Muscle of back (tissue), 13 donors: ENCODE measurements around the gene UGT2A3. TPM values are rescaled to one million over a fixed set of nuclear protein-coding genes. Genes with fewer than 3 reads are reported as not detected.
"Not testable (repeated sequence)": the region's sequence is repeated elsewhere in the genome, so short reads cannot be mapped to it uniquely, and the experiment has no call there.

Experiments
- DNase-seq, 3 donors: peaks; one replicate each; pipeline versions ENCODE4 v3.0.0 to v3.0.0-alpha.2; 2013
- long read RNA-seq, 9 donors: transcript quantifications; one replicate each; lab custom pipeline, GENCODE V29; 2026
- polyA plus RNA-seq, 10 donors: library from polyadenylated mRNA; unstranded; fragments of 120-200 nt; gene quantifications; one replicate each; pipeline ENCODE4 v1.2.1, GENCODE V29; 2013; ENCODE audit not compliant: insufficient read length in 10 of 10

UGT2A3 gene
- under 1 TPM in 1 of 10 donors, not detected in 9; 0.30 TPM for polyA plus RNA-seq
- long read RNA-seq, donor 1: 0 reads
- long read RNA-seq, donor 2: 0 reads
- long read RNA-seq, donor 3: 0 reads
- long read RNA-seq, donor 4: 0 reads
- long read RNA-seq, donor 5: 0 reads
- long read RNA-seq, donor 6: 0 reads
- long read RNA-seq, donor 7: 0 reads
- long read RNA-seq, donor 8: 0 reads
- long read RNA-seq, donor 9: 0 reads

DNA sequence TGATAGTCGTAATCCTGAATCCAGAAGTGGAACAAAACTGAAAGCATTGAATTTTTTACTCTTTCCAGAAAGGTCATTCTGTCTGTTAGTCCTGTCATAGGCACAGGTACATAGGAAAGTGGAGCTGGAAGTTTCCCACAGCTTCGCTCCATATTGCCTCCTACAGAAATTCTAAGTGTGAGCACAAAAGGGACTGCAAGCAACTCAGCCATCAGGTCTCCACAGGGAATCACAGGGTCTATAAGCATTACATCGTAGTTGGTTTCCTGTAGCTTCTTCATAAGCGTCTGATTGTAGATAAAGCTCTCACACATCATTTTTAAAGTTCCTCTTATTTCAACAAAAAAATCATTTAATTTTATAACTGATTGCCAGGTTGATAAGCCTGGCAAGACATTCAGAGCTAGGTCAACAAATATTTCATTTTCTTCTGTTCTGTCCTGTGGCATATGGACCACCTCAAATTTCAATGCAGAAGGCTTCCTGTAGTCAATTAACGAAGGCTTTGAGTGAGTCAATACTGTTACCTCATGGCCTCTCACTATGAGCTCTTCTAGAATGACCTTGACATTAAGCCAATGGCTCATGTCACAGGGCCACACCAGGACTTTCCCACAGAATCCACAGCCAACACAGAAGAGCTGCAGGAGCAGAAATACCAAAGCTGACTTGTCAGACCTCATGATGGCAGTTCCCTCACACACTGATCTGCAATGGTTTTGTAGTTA lies at the start of gene UGT2A3:
UGT2A3 (minus strand) TSS at position 727 of the 728 bp plus-strand sequence; CDS start at position 683, 44 bp downstream.
- DNase-seq: no peak

DNA sequence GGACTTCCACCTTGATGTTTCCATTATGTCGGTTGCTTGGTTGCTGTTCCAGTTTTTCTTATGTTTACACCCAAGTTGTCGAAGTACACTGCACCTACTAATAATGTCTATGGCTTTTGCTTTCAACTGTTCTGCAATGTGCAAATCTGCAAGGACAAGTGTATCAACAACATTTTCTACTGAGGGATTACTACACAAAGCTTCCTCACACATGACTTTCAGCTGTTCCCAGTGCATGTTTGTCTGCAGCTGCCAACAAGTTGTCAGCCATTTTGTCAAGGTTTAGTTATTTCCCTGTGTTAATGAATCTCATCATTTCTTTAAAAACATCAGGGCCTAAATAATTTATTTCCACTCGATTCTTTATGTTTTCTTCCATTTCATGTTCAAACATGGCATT lies 45.4 kb upstream of the UGT2A3 start:
- peak; percentile 3 to 6 (median 6) for DNase-seq

DNA sequence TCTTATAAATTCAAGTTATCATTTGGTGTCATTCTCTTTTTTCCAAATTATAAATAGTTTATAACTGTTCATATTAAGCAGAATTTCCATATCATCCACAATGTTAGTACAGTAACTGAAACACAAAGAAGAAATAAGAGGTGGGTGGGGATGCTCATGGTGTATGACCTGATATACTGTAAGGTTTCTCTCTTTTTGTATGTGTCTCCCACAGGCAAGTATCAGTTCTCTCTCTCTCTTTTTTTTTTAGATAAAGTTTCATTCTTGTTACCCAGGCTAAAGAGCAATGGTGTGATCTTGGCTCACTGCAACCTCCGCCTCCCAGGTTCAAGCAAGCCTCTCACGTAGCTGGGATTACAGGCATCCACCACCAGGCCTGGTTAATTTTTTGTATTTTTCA lies 43.7 kb upstream of the UGT2A3 start:
- no peak for DNase-seq

DNA sequence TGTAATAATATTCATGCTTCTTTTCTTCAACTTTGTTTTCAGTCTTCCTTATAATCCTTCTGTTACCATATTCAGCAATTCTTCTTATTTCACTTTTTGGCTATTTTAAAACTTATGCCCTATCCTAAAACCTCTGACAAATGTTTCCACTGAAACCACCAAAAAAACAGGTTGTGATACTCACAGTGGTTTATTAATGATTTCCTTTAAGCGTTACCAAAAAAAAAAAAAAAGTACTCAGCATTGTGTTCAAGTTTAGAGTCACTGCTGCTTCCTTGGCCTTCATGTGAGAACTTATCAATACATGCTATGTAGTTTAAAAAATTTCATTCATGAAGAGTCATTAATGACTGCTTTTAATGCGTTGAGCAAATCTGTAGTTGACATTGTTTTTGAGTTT lies 35.4 kb upstream of the UGT2A3 start:
- DNase-seq: no peak

DNA sequence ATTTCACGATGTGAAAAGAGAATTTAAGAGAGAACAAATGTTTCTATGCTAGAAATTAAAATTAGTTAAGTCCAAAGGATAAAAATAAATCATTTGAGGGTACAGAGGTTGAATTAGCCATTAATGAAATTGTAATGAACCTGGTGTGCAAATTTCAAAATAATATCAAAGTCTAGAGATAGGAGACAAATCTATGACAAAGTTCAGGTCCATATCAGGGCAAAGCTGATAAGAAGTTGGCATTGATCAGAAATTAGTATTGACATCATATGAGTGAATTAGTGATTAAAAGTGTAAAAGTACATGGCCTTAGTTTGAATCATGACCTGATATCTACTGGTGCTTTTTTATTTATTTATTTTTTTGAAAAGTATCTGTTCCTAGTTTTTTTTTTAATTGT lies 33.8 kb upstream of the UGT2A3 start:
- no peak for DNase-seq

DNA sequence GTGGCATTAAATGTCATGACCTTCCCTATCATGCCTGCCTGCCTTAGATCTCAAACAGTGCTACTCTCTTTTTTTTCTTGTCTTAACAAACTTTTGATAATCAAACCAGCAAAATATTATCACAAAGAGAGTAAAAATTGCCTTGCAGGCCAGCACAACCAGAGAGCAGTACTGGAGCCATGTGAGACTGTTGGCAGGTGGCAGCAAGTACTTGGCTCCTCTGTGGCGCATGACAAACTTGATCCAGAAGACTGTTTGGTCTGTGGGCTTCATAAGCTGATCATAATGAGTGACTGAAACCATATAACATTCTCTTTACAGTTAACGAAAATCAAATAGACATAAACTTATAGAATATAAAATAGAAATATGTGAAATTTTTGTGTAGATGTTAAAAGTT lies 33.3 kb upstream of the UGT2A3 start:
- DNase-seq: no peak

DNA sequence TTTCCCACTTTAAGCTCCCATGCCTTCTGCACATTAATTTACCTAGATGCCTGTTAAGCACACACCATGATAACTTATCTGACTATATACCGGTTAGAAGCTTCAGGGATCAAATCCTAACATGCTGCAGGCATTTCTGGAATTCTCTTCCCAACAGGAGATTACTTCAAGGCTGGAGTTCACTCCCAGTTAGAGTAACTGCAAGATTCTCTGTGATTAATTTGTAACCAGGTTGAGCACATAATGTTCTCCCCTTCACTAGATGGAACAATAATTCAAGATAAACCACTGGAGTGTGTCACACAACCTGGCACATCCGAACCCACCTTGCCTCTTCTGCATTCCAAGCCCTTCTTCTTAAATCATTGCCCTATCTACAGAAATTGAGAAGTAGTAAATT lies 11.8 kb upstream of the UGT2A3 start:
- no peak for DNase-seq

DNA sequence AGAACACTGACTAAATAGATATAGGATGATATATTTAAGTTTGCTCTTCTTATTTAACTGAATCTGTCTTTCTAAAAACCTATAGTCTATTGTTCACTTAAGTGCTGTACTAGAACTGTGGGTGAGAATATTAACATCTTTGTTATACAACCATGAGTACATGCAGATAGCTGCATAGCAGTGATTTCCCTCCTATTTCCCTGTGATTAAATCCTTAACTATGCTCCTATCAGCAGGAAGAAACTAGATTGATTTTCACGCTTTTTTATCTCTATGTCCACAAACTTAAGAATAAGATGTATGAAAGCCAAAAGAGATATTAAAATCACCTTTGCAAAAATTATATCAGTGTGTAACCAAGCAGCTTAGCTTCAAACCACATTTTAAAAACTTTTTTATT lies 11.3 kb upstream of the UGT2A3 start:
- DNase-seq: no peak

DNA sequence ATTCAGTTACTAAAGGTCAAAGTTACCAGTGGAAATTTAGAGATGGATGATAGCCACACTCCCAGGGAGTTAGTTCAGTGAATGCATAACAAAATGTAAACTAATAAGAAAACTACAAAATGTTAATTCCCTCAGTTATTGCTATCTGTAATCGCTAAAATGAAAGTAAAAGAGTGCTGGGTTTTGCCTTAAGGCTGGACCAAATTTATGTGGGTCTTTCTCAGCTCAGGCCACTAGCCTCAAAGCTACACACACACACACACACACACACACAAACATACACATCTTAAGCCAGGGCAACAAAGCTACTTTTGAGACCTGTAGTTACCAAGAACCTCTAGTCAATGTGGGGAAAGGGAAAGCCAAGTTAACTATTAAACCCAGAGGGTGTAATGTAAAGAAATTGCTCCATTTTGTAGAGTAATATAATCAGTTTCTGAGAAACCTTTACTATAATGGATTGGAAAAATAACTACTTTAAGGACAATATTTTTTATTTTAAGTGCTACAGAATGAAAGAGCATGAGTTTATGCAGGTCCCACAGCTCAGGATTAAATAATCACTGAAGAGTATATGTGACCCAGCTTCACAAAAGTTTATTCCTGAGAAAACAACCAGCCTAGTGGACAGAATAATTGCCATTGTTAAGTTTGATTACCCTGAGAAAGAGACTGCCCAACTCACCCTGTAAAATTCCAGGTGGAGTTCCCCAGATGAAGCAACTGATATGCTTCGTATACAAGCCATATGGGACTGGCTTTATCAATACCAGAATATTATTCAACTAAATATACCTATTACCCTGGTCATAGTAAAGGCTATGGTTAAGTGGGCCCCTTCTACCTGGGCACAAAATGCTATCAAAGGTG lies 8.9 kb upstream of the UGT2A3 start:
- DNase-seq: no peak

DNA sequence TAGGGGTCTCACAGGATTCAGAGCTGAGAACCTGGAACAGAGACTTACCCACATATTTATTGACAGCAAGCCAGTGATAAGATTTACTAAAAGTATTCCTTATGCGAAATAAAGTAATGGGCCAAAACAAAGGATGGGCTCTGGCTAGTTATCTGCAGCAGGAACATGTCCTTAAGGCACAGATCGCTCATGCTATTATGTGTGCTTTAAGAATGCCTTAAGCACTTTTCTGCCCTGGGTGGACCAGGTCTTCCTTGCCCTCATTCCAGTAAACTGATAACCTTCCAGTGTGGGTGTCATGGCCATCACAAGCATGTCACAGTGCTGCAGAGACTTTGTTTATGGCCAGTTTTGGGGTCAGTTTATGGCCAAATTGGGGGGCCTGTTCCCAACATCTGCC lies 7.5 kb upstream of the UGT2A3 start:
- not testable (repeated sequence) for DNase-seq

DNA sequence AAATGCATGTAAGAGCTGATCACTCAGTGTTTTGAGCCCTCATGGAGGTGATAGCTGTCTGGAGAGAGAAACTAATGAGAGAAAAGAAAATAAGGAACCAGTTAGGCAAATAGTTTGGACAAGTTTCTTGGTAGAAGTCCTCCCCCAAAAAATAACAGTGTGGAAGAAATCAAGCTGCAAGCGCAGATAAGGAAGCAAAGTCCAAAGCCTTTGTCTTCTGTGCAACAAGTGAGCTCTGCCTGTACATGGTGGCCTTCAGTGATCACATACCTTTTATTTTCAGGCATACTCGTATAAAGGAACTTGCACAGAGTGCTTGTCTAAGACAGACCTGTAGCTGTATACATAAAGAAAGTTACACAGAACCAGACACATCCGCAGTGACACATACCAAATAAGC lies 2.5 kb upstream of the UGT2A3 start:
- DNase-seq: no peak

DNA sequence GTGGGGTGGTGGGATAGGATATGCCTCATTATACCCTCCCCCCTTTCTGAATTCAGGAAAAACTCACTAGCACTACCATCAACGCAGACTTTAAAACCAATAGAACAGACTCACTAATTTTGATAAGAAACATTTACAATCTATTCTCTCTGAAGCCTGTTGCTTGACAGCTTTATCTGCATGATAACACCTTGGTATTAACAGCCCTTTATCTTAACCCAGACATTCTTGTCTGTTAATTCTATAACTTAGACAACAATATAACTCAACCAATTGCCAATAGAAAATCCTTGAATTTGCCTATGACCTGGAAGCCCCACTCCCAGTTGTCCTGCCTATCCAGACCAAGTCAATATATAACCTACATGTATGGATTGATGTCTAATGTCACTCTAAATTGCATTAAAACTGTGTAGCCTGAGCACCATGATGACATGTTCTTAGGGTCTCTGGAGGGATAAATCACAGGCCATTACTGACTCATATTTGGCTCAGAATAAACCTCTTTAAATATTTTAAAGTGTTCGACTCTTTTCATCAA lies 1.5 kb upstream of the UGT2A3 start:
- DNase-seq: no peak

DNA sequence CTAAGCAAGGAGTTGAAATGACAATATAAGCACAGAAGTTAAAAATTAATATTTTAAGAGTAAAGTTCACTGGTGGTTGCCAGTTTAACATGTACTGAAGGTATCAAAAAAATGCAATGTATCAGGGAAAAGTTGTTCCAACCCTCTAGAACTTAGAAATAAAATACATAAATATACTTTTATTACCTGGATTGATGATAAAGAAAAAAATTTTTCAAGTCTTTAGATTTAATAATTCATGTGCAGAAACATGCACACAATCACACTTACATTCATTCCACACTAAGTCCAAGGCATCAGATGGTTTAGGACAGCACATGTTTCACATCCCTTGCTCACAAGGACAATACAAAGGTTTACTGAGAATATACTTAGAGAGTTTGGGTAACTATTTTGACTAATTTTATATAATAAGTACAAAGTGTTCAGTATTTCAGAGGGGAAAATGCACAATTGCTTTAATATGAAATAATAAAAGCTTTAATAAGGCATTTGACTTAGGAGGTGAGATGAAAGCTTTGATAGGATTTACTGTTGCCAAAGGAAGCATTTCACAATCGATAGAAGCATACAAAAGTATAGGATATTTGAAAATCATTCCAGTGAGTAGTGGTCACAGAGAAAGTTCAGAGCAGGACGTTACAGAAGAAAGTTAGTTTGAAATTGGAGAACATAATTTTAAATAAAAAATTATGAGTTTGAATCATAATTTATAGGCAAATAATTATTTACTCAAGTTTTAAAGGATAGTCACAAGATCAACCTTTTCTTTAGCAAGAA lies 392 bp upstream of the UGT2A3 start:
- DNase-seq: no peak

DNA sequence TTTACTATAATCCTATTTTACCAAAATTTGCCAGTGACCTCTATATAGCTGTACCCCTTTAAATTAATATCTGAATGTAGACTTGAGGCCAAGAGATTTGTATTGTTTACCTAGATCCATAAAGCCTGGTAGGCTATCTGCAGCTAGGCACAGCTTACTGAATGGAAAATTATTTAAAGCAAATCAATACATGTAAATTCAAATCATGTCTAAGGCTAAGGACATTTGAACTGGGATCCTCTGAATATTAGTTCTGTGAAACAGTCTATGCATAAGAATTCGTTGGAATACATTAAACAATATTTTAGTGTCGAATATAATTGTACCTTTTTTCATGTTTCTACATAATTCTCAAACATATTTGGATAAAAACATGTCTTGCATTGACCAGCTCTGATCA lies 1.6 kb downstream of the UGT2A3 start:
- DNase-seq: no peak

DNA sequence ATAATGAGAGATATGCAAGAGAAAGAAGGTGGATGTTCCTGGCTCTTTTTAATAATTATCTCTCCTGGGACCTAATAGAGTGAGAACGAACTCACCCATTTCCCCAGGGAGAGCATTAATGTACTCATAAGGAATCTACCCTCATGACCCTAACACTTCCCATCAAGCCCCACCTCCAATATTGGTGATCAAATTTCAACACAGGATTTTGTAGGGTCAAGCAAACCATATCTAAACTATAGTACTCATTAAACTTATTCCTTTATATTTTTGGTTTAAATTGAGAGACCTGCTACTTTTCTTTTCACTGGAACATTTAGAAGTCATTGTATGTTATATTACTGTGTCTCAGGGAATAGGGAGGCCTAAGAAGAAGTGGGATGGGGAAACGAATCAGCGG lies 2.6 kb downstream of the UGT2A3 start:
- no peak for DNase-seq

DNA sequence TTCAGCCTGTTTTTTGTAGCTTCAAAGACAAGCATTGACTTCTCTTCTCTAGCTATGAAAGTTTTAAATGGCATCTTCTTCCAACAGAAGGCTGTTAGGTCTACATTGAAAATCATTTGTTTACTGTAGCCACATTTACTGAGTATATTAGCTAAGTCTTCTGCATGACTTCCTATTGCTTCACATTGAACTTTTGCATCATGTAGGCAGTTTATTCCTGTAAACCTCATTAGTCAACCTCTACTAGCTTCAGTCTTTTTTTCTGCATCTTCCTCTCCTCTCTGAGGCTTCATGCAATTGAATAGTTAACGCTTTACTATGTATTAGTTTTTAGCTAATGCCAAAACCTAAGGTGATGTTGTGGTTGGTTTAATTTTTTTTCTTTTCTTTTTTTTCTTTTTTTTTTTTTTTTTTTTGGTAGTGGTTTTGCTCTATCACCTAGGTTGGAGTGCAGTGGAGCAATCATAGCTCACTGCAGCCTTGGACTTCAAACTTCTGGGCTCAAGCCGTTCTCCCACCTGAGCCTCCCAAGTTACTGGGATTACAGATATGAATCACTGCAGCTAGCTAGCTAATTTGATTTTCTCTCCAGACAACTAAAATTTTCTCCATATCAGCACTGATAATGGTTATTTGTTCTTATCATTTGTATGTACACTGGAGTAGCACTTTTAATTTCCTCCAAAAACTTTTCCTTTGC lies 3.4 kb downstream of the UGT2A3 start:
- DNase-seq: no peak

DNA sequence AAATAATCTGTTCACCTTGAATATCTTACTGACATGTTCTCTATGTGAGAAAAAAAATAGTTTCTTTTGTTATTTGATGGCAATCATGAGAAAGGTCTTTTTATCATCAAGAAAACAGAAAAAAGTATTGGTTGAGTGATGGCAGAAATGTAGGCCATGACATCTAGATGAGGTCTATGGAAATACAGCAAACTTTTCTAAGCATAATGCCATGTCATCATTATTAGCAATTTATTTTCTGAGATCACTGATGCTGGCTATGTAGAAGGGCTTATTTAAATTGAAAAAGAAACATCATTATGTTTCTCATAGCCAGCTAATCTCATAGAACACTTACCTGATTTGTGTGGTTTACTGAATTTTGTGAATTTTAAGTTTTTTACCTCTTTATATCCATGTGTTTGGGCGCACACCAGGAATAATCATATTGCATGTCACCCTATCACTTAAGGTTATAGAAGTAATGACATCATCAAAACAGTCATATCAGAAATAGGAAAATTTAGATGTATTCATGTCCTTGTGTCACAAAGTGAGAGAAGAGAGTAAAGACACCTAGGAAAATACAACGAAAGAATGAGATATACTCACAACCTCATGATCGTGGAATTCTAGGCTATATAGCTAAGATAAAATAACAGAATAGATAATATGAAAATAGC lies 22.4 kb downstream of the UGT2A3 start:
- DNase-seq: no peak

DNA sequence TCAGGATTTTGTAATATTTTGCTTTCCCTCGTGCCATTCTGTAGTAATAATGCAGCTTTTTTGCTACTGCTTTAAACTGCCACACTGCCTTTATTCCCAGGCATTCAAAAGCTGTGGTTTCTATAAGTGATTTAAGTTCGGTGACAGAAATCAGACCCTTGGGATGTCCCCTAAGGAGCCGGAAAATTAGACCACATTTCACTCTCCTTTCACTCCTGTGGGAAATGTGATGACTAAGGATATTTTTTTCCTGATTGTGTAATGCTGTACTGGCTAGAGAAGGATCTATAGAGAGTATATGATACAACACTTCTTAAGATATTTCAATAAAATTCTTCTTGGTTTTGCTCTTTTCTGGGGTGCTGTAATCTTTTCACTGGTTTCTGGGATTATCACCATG lies 24.4 kb downstream of the UGT2A3 start:
- no peak for DNase-seq

DNA sequence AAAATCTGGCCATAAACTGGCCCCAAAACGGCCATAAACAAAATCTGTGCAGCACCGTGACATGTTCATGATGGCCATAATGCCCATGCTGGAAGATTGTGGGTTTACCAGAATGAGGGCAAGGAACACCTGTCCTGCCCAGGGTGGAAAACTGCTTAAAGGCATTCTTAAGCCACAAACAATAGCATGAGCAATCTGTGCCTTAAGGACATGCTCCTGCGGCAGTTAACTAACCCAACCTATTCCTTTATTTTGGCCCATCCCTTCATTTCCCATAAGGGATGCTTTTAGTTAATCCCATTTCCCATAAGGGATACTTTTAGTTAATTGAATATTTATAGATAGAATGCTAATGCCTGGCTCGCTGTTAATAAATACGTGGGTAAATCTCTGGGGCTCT lies 29.4 kb downstream of the UGT2A3 start:
- not testable (repeated sequence) for DNase-seq

DNA sequence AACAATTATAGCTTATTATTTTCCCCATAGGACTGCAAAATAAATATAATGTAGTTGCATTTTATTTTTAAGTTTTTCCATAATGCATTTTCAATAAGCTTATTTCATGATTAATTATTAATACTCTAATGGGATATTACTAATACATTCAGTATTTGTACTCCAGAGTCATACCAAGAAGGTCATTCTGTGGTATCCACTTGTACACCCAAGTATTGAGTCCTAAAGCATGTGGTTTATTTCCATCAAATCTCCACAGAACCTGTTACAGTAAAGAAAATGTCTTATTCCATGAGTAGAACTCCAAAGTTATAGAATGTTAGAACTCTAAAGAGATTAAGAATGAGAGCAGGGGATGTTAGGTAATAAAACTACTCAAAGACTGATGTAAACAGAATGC lies 30.6 kb downstream of the UGT2A3 start:
- DNase-seq: no peak

DNA sequence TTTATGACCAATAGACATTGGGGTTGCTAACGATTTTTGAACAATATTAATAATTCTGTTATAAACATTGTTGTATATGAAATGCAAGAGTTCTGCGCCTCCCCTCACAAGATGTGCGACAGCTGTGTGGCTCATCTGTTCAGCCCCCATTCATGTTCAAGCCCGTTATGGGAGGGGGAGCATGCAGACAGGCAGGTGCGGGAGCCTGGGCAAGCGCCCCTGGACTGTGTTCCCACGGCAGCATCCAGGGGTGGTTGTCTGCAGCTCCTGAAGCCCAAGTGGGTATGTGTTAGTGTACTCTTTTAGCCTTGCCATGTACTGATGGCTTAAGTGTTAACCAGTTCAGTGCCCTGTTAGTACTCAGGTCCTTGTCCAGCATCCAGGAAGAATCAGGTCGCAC lies 34.6 kb downstream of the UGT2A3 start:
- no peak for DNase-seq
